Activated B cell treated with CpG ODN at 0.5 μM for 24 hours (primary cell): Measurements from ENCODE around the gene TFAP2C. TPM values are rescaled to one million over a fixed set of nuclear protein-coding genes. Genes with fewer than 3 reads are reported as not detected.

ENCODE experiments used
- ATAC-seq: fragments of 200-7000 bp; cut with Tn5 transposase; one replicate; pipeline ENCODE4 v1.10.0; 2021; ENCODE audit warnings: low read depth, mild to moderate bottlenecking, moderate library complexity
- CTCF ChIA-PET: fragments of 350-600 bp; sonication (Branson Sonifier 250); formaldehyde crosslinking; loops from one replicate; lab custom pipeline; 2021; ENCODE audit warnings: antibody characterized with exemption; lab: Charles Lee
- POLR2A ChIA-PET: fragments of 350-600 bp; sonication (Branson Sonifier 250); formaldehyde crosslinking; loops from one replicate; lab custom pipeline; 2021; ENCODE audit warnings: antibody characterized with exemption; lab: Charles Lee
- DNase-seq: peaks from one replicate; pipeline ENCODE4 v3.0.0; 2022
- H3K27ac Mint-ChIP-seq: one replicate; pipeline ENCODE4 v1.8.0; 2020; ENCODE audit warnings: mixed read lengths
- H3K27me3 Mint-ChIP-seq: one replicate; pipeline ENCODE4 v1.8.0; 2021; ENCODE audit warnings: mixed read lengths
- H3K36me3 Mint-ChIP-seq: one replicate; pipeline ENCODE4 v1.8.0; 2021; ENCODE audit warnings: low read depth, mixed read lengths
- H3K4me1 Mint-ChIP-seq: one replicate; pipeline ENCODE4 v1.8.0; 2021; ENCODE audit warnings: mixed read lengths
- H3K4me3 Mint-ChIP-seq: one replicate; pipeline ENCODE4 v1.8.0; 2020; ENCODE audit warnings: mild to moderate bottlenecking, mixed read lengths
- H3K9me3 Mint-ChIP-seq: one replicate; pipeline ENCODE4 v1.8.0; 2020; ENCODE audit warnings: mixed read lengths
- CTCF ChIP-seq: fragments of 200-600 bp; IDR thresholded peaks from one replicate; pipeline ENCODE4 v1.8.0; 2022; ENCODE audit warnings: antibody characterized with exemption, mild to moderate bottlenecking
- intact Hi-C: fragments of 100-400 bp; cut with micrococcal nuclease; formaldehyde crosslinking; loops from one replicate; pipeline ENCODE4 v1.15.1; 2024
- total RNA-seq: library from RNA; stranded (reverse); gene quantifications from 2 replicates; pipeline ENCODE4 v1.2.3, GENCODE V29; 2022

TFAP2C gene
- total RNA-seq, 1 donor from 2014 or later, result not detected

- Mint-ChIP-seq H3K27me3 (peaks cover 45% of the 10 kb centered on the region), H3K27ac (no peak overlapping the region), H3K9me3 (no peaks in the 10 kb centered on the region), H3K4me3 (peak overlapping the region; percentile 48), H3K4me1 (peaks cover 15% of the 10 kb centered on the region), H3K36me3 (no peaks in the 10 kb centered on the region)
- no peak for TF ChIP-seq CTCF
- POLR2A ChIA-PET, result no interaction called here
- CTCF ChIA-PET, result no interaction called here
- no peak for DNase-seq
- intact Hi-C loops, result no loop called here
- ATAC-seq, result no peak
Observed at GRCh38 chr20:56628015-56628872, 862 bp upstream of the TFAP2C start.

DNA sequence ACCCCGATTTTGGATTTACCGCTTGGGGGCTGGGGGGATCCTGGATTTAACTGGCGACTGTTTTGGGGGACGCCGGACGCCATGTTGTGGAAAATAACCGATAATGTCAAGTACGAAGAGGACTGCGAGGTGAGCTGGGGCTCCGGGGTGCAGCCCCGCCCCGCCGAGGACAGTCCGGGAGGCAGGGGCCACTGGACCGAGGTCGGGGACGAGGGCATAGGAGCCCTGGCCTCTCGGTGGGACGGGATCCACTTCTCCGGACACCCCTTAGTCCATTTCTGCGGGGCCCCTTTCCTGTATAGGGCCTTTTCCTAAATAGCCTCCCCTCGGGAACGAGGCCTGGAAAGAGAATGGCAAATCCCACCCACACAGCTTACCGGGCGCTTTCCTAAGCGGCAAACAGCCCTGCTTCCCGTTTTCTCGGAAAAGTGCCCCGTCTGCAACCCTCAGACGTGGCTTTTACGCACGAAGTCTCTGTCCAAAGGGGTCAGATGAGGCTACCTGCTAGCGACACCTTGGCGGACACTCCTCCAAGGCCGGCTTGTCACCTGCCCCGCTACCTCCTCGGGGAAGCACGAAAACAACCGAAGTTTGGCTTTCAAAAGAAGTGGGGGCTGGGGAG is 469 bp downstream of the TFAP2C start:
- intact Hi-C loops, result no loop called here
- CTCF ChIA-PET, result no interaction called here
- no peak overlapping the region for H3K27ac Mint-ChIP-seq
- peaks cover 15% of the 10 kb centered on the region for H3K4me1 Mint-ChIP-seq
- H3K27me3 Mint-ChIP-seq, result peaks cover 52% of the 10 kb centered on the region
- H3K9me3 Mint-ChIP-seq, result no peaks in the 10 kb centered on the region
- ATAC-seq, result no peak
- H3K4me3 Mint-ChIP-seq, result peak overlapping the region; percentile 44
- POLR2A ChIA-PET, result no interaction called here
- no peaks in the 10 kb centered on the region for H3K36me3 Mint-ChIP-seq
- DNase-seq, result no peak
- TF ChIP-seq CTCF, result no peak

GRCh38 chr20:56630086-56630493 is 984 bp downstream of the TFAP2C start:
- CTCF ChIA-PET, result no interaction called here
- H3K27me3 Mint-ChIP-seq, result peaks cover 52% of the 10 kb centered on the region
- POLR2A ChIA-PET, result no interaction called here
- no peak for ATAC-seq
- no peak overlapping the region for H3K27ac Mint-ChIP-seq
- peaks cover 15% of the 10 kb centered on the region for H3K4me1 Mint-ChIP-seq
- intact Hi-C loops, result no loop called here
- no peaks in the 10 kb centered on the region for H3K36me3 Mint-ChIP-seq
- H3K9me3 Mint-ChIP-seq, result no peaks in the 10 kb centered on the region
- H3K4me3 Mint-ChIP-seq, result peak overlapping the region; percentile 44
- no peak for TF ChIP-seq CTCF
- DNase-seq, result no peak

DNA sequence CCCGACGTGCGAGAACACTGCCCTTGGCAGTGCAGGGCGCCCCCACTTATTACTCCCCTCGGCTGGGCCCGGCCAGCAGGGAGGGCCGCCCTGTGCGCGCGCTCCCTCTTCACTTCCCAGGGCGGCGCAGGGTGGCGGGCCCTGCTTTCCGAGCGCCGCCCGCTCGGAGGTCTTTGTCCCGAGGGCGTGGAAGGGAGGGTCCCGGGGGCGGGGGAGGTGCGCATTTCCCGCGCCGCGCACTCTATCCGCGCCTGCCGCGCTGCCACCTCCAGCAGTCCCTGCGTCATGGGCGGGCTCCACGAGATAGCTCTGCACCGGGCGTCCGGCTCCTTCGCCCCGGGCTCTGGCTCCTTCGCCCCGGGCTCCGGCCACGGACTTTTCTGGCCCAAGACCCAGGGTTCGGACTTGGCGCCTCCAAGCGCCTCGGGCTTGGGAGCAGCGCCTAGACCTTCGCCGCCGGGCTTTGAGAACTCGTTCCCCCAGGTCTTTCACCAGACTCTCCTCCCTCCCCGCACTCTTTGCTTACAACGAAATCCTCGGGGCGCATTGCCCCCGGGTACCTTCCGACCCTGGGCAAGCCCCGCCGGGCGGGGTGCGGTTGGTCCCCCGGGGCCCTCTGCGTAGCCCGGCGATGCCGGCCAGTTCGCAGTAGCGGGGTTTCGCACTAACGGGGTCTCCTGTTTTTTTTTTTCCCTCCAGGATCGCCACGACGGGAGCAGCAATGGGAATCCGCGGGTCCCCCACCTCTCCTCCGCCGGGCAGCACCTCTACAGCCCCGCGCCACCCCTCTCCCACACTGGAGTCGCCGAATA is 1.6 kb downstream of the TFAP2C start:
- peaks cover 53% of the 10 kb centered on the region for H3K27me3 Mint-ChIP-seq
- peaks cover 15% of the 10 kb centered on the region for H3K4me1 Mint-ChIP-seq
- CTCF ChIA-PET, result no interaction called here
- ATAC-seq, result no peak
- no peaks in the 10 kb centered on the region for H3K36me3 Mint-ChIP-seq
- no peak overlapping the region for H3K27ac Mint-ChIP-seq
- POLR2A ChIA-PET, result no interaction called here
- H3K9me3 Mint-ChIP-seq, result no peaks in the 10 kb centered on the region
- H3K4me3 Mint-ChIP-seq, result no peak overlapping the region
- DNase-seq, result no peak
- intact Hi-C loops, result no loop called here
- TF ChIP-seq CTCF, result no peak
